Measurements from ENCODE around the gene CRYGS.

DNA sequence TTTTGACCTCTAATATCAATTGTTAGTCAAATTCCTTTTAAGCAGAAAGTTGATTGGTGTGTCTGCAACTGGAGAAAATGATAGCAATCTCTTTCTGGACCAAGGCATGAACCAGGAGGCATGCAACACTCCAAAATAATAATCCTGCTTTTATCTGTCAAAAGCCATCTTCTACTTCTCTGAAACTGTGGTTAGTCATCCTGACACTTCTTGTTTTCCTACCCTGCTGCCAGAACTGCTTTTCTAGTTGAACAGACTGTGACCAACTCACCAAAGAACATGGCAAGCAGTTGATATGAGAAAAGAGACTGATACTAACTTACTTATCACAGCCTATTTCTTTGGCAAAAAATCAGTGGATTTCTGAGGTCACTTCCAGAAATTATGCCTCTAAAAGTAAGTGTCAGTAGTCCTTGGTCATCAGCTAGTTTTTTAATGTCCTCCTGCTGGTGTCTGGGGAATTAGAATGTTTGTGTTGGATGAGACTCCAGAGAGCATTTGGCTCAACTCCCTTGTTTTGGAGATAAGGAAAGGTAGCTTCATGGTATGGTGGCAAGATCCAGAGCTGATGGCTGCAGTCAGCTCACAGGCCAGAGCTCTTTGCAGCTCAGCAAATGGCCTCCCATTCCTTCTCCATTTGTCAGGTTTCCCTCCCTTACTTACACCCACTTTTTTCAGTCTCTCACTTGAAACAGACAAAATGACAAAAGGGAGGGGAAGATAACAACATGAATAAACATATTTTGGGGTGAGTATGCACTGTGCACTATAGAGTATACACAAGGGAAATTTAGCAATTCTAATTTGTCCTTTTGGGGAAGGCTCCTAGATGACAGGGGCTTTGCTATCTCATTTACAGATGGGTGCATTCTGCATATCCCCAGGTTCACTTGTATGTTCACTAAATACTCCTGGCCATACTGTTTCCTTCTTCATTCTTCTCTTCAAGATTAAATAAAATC is 7.0 kb downstream of the CRYGS start:
- TF ChIP-seq, protein P1, sequence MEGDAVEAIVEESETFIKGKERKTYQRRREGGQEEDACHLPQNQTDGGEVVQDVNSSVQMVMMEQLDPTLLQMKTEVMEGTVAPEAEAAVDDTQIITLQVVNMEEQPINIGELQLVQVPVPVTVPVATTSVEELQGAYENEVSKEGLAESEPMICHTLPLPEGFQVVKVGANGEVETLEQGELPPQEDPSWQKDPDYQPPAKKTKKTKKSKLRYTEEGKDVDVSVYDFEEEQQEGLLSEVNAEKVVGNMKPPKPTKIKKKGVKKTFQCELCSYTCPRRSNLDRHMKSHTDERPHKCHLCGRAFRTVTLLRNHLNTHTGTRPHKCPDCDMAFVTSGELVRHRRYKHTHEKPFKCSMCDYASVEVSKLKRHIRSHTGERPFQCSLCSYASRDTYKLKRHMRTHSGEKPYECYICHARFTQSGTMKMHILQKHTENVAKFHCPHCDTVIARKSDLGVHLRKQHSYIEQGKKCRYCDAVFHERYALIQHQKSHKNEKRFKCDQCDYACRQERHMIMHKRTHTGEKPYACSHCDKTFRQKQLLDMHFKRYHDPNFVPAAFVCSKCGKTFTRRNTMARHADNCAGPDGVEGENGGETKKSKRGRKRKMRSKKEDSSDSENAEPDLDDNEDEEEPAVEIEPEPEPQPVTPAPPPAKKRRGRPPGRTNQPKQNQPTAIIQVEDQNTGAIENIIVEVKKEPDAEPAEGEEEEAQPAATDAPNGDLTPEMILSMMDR (IDR thresholded peaks at IDR 0.05) = no peak
- TF ChIP-seq EZH2 (IDR thresholded peaks at IDR 0.05; ENCODE audit: borderline replicate concordance, insufficient read depth, low read depth, low read length, poor library complexity, severe bottlenecking) = no peak
